HepG2 (cell line): Measurements from ENCODE around the gene CYSRT1.

Experiments used
- CTCF ChIP-seq: sonication (generic); formaldehyde crosslinking; IDR thresholded peaks from 2 replicates; pipeline ENCODE4 v1.5.0; 2020; ENCODE audit warnings: mild to moderate bottlenecking, missing genetic modification reagents, moderate library complexity
- EP300 ChIP-seq, 3 experiments: sonication (generic) in 1 of 3; formaldehyde crosslinking in 1 of 3; IDR thresholded peaks; 2 replicates each; pipeline versions ENCODE4 v1.5.1 to v1.6.1; 2011 to 2020; ENCODE audit warnings: low read depth in 2 of 3, low read length in 2 of 3, borderline replicate concordance in 1 of 3, improper control_type of control experiment in 1 of 3, mild to moderate bottlenecking in 1 of 3, missing genetic modification reagents in 1 of 3, moderate library complexity in 1 of 3
- MXI1 ChIP-seq: IDR thresholded peaks from 3 replicates; pipeline ENCODE4 v1.6.1; 2012; ENCODE audit warnings: low read depth, low read length, inconsistent platforms, borderline replicate concordance
- PAWR ChIP-seq: sonication (generic); formaldehyde crosslinking; IDR thresholded peaks from 2 replicates; pipeline ENCODE4 v1.4.0; 2020; ENCODE audit warnings: missing genetic modification reagents, mild to moderate bottlenecking, borderline replicate concordance
- POLR2A ChIP-seq, 2 experiments: IDR thresholded peaks; 2 replicates each; pipeline ENCODE4 v1.6.1; 2011; ENCODE audit warnings: low read depth in 2 of 2, low read length in 2 of 2, mild to moderate bottlenecking in 1 of 2, moderate library complexity in 1 of 2; ENCODE audit not compliant: insufficient read depth in 1 of 2
- SMC3 ChIP-seq: IDR thresholded peaks from 2 replicates; pipeline ENCODE4 v1.6.1; 2011; ENCODE audit warnings: low read length, improper control_type of control experiment
- STAT6 ChIP-seq: sonication (generic); formaldehyde crosslinking; IDR thresholded peaks from 2 replicates; pipeline ENCODE4 v1.4.0; 2020; ENCODE audit warnings: missing genetic modification reagents, mild to moderate bottlenecking, borderline replicate concordance
- TCF7L2 ChIP-seq: IDR thresholded peaks from 2 replicates; pipeline ENCODE4 v1.6.1; 2011; ENCODE audit warnings: mild to moderate bottlenecking, low read depth, low read length, moderate library complexity
- YY1 ChIP-seq: IDR thresholded peaks from 2 replicates; pipeline ENCODE4 v1.6.1; 2011; ENCODE audit warnings: low read length, low read depth, moderate library complexity, mild to moderate bottlenecking; ENCODE audit not compliant: insufficient read depth, insufficient replicate concordance
- ZC3H4 ChIP-seq: sonication (generic); formaldehyde crosslinking; IDR thresholded peaks from 2 replicates; pipeline ENCODE4 v1.4.0; 2020; ENCODE audit warnings: missing genetic modification reagents, borderline replicate concordance
- ZNF616 ChIP-seq: sonication (generic); formaldehyde crosslinking; IDR thresholded peaks from 2 replicates; pipeline ENCODE4 v1.5.0; 2020; ENCODE audit warnings: low read depth, mild to moderate bottlenecking, missing genetic modification reagents

- TF ChIP-seq ZNF616 (CRISPR knock-in tag) = no peak
- no peak for TF ChIP-seq SMC3
- no peak for TF ChIP-seq CTCF
- no peak for TF ChIP-seq TCF7L2
- no peak for TF ChIP-seq ZC3H4
- TF ChIP-seq POLR2A (IDR thresholded peaks at IDR 0.05; ENCODE audit: insufficient read depth in 1 of 2, low read depth in 2 of 2, low read length in 2 of 2) = no peak
- TF ChIP-seq STAT6 (CRISPR knock-in tag) = no peak
- TF ChIP-seq MXI1 = no peak
- no peak for TF ChIP-seq PAWR
- TF ChIP-seq EP300 (IDR thresholded peaks at IDR 0.05; ENCODE audit: low read depth in 2 of 2, low read length in 2 of 2) = no peak
- no peak for TF ChIP-seq EP300 (CRISPR knock-in tag; IDR thresholded peaks at IDR 0.05; ENCODE audit: borderline replicate concordance)
- no peak for TF ChIP-seq YY1
Observed at GRCh38 chr9:137273611-137274320, 48.8 kb downstream of the CYSRT1 start.
